ENCODE measurements around the gene C1orf35. TPM values are rescaled to one million over a fixed set of nuclear protein-coding genes. Genes with fewer than 3 reads are reported as not detected.

Gene C1orf35
- total and polyA plus RNA-seq, 4 experiments from 2014 or later, result 16.4 to 30.7 (median 24.2) TPM

GRCh38 chr1:228063251-228064191 is 39.6 kb downstream of the C1orf35 start:
- POLR2A ChIA-PET (ENCODE audit: partially characterized antibody), result interaction anchor here (1.4 kb wide), 1 partner anchor 19 kb away, joined by 3 read pairs; the partner anchor contains the start of gene ARF1
- peaks cover 26% of the 10 kb centered on the region for H3K27me3 ChIP-seq (ENCODE audit: insufficient read depth, low read length)
- CTCF ChIA-PET (ENCODE audit: partially characterized antibody), result no interaction called here

GRCh38 chr1:228062812-228063211 is 40.3 kb downstream of the C1orf35 start:
- Histone ChIP-seq H3K9me3 (ENCODE audit: control insufficient read depth in 1 of 2, low read length in 2 of 2) (no peaks in the 10 kb centered on the region), H3K27me3 (ENCODE audit: insufficient read depth, low read length) (peaks cover 26% of the 10 kb centered on the region), H3K27ac (ENCODE audit: low read depth, low read length) (no peak overlapping the region), H3K4me1 (ENCODE audit: insufficient read depth, low read length) (peaks cover 24% of the 10 kb centered on the region), H3K4me3 (ENCODE audit: low read length in 2 of 2) (no peak overlapping the region), H3K36me3 (ENCODE audit: insufficient read depth, low read length) (no peaks in the 10 kb centered on the region)
- Mint-ChIP-seq H3K27ac (no peak overlapping the region), H3K36me3 (no peaks in the 10 kb centered on the region), H3K27me3 (peaks cover 15 to 21% of the 10 kb centered on the region in 2 donors), H3K4me1 (peaks cover 3 to 18% (median 12%) of the 10 kb centered on the region in 4 donors), H3K9me3 (no peaks in the 10 kb centered on the region), H3K4me3 (no peak overlapping the region)
- DNase-seq, result no peak
- CTCF ChIA-PET (ENCODE audit: partially characterized antibody), result no interaction called here
- POLR2A ChIA-PET (ENCODE audit: partially characterized antibody), result interaction anchor here (1.4 kb wide), 1 partner anchor 20 kb away, joined by 3 read pairs; the partner anchor contains the start of gene ARF1
- intact Hi-C loops (cut with micrococcal nuclease), result no loop called here

More at GRCh38 chr1:228063251-228064191, 39.6 kb downstream of the C1orf35 start:
- intact Hi-C loops (cut with micrococcal nuclease), result no loop called here
- H3K27me3 Mint-ChIP-seq, result peaks cover 15 to 16% of the 10 kb centered on the region in 2 donors
- peaks cover 24% of the 10 kb centered on the region for H3K4me1 ChIP-seq (ENCODE audit: insufficient read depth, low read length)
- H3K36me3 Mint-ChIP-seq, result no peaks in the 10 kb centered on the region
- peaks cover 3 to 18% (median 9%) of the 10 kb centered on the region in 4 donors for H3K4me1 Mint-ChIP-seq
- DNase-seq, result no peak
- H3K36me3 ChIP-seq (ENCODE audit: insufficient read depth, low read length), result no peaks in the 10 kb centered on the region
- H3K9me3 Mint-ChIP-seq, result no peaks in the 10 kb centered on the region
- peak overlapping the region in 1 of 7 donors; percentile 65 for H3K27ac Mint-ChIP-seq
- H3K4me3 ChIP-seq (ENCODE audit: low read length in 2 of 2), result no peak overlapping the region
- H3K4me3 Mint-ChIP-seq, result no peak overlapping the region
- no peak overlapping the region for H3K27ac ChIP-seq (ENCODE audit: low read depth, low read length)
- H3K9me3 ChIP-seq (ENCODE audit: control insufficient read depth in 1 of 2, low read length in 2 of 2), result no peaks in the 10 kb centered on the region

GRCh38 chr1:228062085-228062791 is 40.9 kb downstream of the C1orf35 start:
- H3K4me3 Mint-ChIP-seq, result no peak overlapping the region
- ChIA-PET POLR2A (ENCODE audit: partially characterized antibody) (interaction anchor here (1.4 kb wide), 1 partner anchor 20 kb away, joined by 3 read pairs; the partner anchor contains the start of gene ARF1), CTCF (ENCODE audit: partially characterized antibody) (no interaction called here)
- intact Hi-C loops (cut with micrococcal nuclease), result no loop called here
- peaks cover 15 to 24% of the 10 kb centered on the region in 2 donors for H3K27me3 Mint-ChIP-seq
- Histone ChIP-seq H3K4me3 (ENCODE audit: low read length in 2 of 2) (no peak overlapping the region), H3K4me1 (ENCODE audit: insufficient read depth, low read length) (peaks cover 24% of the 10 kb centered on the region), H3K27ac (ENCODE audit: low read depth, low read length) (no peak overlapping the region), H3K9me3 (ENCODE audit: control insufficient read depth in 1 of 2, low read length in 2 of 2) (no peaks in the 10 kb centered on the region), H3K36me3 (ENCODE audit: insufficient read depth, low read length) (no peaks in the 10 kb centered on the region), H3K27me3 (ENCODE audit: insufficient read depth, low read length) (peaks cover 22% of the 10 kb centered on the region)
- H3K4me1 Mint-ChIP-seq, result peaks cover 5 to 18% (median 12%) of the 10 kb centered on the region in 4 donors
- H3K9me3 Mint-ChIP-seq, result no peaks in the 10 kb centered on the region
- no peaks in the 10 kb centered on the region for H3K36me3 Mint-ChIP-seq
- no peak overlapping the region for H3K27ac Mint-ChIP-seq
- no peak for DNase-seq

- Histone ChIP-seq H3K4me1 (ENCODE audit: insufficient read depth, low read length) (peaks cover 24% of the 10 kb centered on the region), H3K27ac (ENCODE audit: low read depth, low read length) (no peak overlapping the region), H3K27me3 (ENCODE audit: insufficient read depth, low read length) (peaks cover 16% of the 10 kb centered on the region), H3K4me3 (ENCODE audit: low read length in 2 of 2) (no peak overlapping the region), H3K9me3 (ENCODE audit: control insufficient read depth in 1 of 2, low read length in 2 of 2) (no peaks in the 10 kb centered on the region), H3K36me3 (ENCODE audit: insufficient read depth, low read length) (no peaks in the 10 kb centered on the region)
- Mint-ChIP-seq H3K4me3 (peak overlapping the region in 3 of 8 donors; percentile 17 to 70 (median 57)), H3K9me3 (no peaks in the 10 kb centered on the region), H3K4me1 (peaks cover 5 to 18% (median 12%) of the 10 kb centered on the region in 4 donors), H3K36me3 (no peaks in the 10 kb centered on the region), H3K27me3 (peaks cover 12 to 23% of the 10 kb centered on the region in 2 donors), H3K27ac (peak overlapping the region in 2 of 7 donors; percentile 9 to 10)
- no peak for DNase-seq
- intact Hi-C loops (cut with micrococcal nuclease), result no loop called here
- POLR2A ChIA-PET (ENCODE audit: partially characterized antibody), result interaction anchor here (1.7 to 2.3 kb wide), 2 partner anchors 16 to 21 kb away, joined by 6 to 7 read pairs; partner anchors contain the start of gene ARF1
- CTCF ChIA-PET (ENCODE audit: partially characterized antibody), result no interaction called here
These were observed 41.6 kb downstream of the C1orf35 start for GRCh38 chr1:228061411-228062084.

- H3K27ac ChIP-seq (ENCODE audit: low read depth, low read length), result no peak overlapping the region
- CTCF ChIA-PET (ENCODE audit: partially characterized antibody), result no interaction called here
- H3K9me3 Mint-ChIP-seq, result no peaks in the 10 kb centered on the region
- peak overlapping the region in 3 of 7 donors; percentile 10 to 58 (median 12) for H3K27ac Mint-ChIP-seq
- H3K4me1 ChIP-seq (ENCODE audit: insufficient read depth, low read length), result peaks cover 24% of the 10 kb centered on the region
- peaks cover 16% of the 10 kb centered on the region for H3K27me3 ChIP-seq (ENCODE audit: insufficient read depth, low read length)
- no peak for DNase-seq
- H3K36me3 Mint-ChIP-seq, result no peaks in the 10 kb centered on the region
- H3K9me3 ChIP-seq (ENCODE audit: control insufficient read depth in 1 of 2, low read length in 2 of 2), result no peaks in the 10 kb centered on the region
- no peaks in the 10 kb centered on the region for H3K36me3 ChIP-seq (ENCODE audit: insufficient read depth, low read length)
- H3K4me1 Mint-ChIP-seq, result peaks cover 5 to 18% (median 12%) of the 10 kb centered on the region in 4 donors
- peaks cover 11 to 23% of the 10 kb centered on the region in 2 donors for H3K27me3 Mint-ChIP-seq
- POLR2A ChIA-PET (ENCODE audit: partially characterized antibody), result interaction anchor here (1.7 to 2.3 kb wide), 2 partner anchors 16 to 21 kb away, joined by 6 to 7 read pairs; partner anchors contain the start of gene ARF1
- H3K4me3 Mint-ChIP-seq, result peak overlapping the region in 4 of 8 donors; percentile 17 to 70 (median 45)
- H3K4me3 ChIP-seq (ENCODE audit: low read length in 2 of 2), result peak overlapping the region in 1 of 2 donors; percentile 55
- intact Hi-C loops (cut with micrococcal nuclease), result no loop called here
These were observed 42.5 kb downstream of the C1orf35 start for GRCh38 chr1:228060458-228061190.
